ENCODE data around the gene ELFN2.

GRCh38 chr22:37402184-37402506, 25.1 kb downstream of the ELFN2 start:
- TF ChIP-seq CTCF (IDR thresholded peaks at IDR 0.05), result no peak
- no peak for TF ChIP-seq POLR2A (IDR thresholded peaks at IDR 0.05)

Measured in prostate gland (tissue), 2 donors.